Panc1 (cell line): ENCODE results near the gene SPDYE17.
"Not testable (repeated sequence)": the region's sequence is repeated elsewhere in the genome, so short reads cannot be mapped to it uniquely, and the experiment has no call there.

Source experiments
- POLR2AphosphoS5 ChIP-seq: IDR thresholded peaks from 2 replicates; pipeline ENCODE4 v1.6.1; 2012; ENCODE audit warnings: mild to moderate bottlenecking, low read depth, low read length, moderate library complexity
- TF ChIP-seq, protein P1 (sequence below), 2 experiments: IDR thresholded peaks; 2 replicates each; pipeline ENCODE4 v1.6.1; 2011 to 2012; ENCODE audit warnings: low read depth in 2 of 2, control low read depth in 1 of 2, low read length in 1 of 2, mild to moderate bottlenecking in 1 of 2, moderate library complexity in 1 of 2; ENCODE audit not compliant: insufficient read depth in 1 of 2
- TF ChIP-seq, protein P2 (sequence below): fragments of 450-650 bp; IDR thresholded peaks from 2 replicates; pipeline ENCODE4 v1.5.1; 2017; ENCODE audit warnings: mild to moderate bottlenecking

DNA sequence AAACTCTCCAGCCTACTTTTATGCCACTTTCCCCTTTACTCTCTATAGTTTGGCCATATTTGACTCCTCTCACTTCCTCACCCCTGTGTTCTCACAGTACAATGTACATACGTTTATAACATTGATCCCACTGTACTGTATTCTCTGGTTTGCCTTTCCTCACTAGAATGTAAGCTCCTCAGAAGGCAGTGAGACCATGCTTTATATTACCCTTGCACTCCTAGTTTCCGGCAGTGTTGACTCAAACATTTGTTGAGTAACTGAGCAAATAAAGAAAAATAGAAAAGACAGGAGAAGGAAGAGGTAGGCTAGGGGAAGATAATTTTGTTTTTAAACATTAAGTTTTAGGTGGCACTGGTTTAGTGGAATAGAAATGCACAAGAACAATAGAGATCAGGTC is 48.1 kb upstream of the SPDYE17 start:
- TF ChIP-seq, protein P1, sequence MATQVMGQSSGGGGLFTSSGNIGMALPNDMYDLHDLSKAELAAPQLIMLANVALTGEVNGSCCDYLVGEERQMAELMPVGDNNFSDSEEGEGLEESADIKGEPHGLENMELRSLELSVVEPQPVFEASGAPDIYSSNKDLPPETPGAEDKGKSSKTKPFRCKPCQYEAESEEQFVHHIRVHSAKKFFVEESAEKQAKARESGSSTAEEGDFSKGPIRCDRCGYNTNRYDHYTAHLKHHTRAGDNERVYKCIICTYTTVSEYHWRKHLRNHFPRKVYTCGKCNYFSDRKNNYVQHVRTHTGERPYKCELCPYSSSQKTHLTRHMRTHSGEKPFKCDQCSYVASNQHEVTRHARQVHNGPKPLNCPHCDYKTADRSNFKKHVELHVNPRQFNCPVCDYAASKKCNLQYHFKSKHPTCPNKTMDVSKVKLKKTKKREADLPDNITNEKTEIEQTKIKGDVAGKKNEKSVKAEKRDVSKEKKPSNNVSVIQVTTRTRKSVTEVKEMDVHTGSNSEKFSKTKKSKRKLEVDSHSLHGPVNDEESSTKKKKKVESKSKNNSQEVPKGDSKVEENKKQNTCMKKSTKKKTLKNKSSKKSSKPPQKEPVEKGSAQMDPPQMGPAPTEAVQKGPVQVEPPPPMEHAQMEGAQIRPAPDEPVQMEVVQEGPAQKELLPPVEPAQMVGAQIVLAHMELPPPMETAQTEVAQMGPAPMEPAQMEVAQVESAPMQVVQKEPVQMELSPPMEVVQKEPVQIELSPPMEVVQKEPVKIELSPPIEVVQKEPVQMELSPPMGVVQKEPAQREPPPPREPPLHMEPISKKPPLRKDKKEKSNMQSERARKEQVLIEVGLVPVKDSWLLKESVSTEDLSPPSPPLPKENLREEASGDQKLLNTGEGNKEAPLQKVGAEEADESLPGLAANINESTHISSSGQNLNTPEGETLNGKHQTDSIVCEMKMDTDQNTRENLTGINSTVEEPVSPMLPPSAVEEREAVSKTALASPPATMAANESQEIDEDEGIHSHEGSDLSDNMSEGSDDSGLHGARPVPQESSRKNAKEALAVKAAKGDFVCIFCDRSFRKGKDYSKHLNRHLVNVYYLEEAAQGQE (IDR thresholded peaks at IDR 0.05; ENCODE audit: insufficient read depth in 1 of 2, low read depth in 2 of 2, low read length in 1 of 2), result not testable (repeated sequence)
- TF ChIP-seq, protein P2, sequence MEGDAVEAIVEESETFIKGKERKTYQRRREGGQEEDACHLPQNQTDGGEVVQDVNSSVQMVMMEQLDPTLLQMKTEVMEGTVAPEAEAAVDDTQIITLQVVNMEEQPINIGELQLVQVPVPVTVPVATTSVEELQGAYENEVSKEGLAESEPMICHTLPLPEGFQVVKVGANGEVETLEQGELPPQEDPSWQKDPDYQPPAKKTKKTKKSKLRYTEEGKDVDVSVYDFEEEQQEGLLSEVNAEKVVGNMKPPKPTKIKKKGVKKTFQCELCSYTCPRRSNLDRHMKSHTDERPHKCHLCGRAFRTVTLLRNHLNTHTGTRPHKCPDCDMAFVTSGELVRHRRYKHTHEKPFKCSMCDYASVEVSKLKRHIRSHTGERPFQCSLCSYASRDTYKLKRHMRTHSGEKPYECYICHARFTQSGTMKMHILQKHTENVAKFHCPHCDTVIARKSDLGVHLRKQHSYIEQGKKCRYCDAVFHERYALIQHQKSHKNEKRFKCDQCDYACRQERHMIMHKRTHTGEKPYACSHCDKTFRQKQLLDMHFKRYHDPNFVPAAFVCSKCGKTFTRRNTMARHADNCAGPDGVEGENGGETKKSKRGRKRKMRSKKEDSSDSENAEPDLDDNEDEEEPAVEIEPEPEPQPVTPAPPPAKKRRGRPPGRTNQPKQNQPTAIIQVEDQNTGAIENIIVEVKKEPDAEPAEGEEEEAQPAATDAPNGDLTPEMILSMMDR, result not testable (repeated sequence)
- not testable (repeated sequence) for TF ChIP-seq POLR2AphosphoS5
